CD4-positive, alpha-beta T cell treated with Interleukin-6 for 4 hours (primary cell): ENCODE data around the gene FBXW7.

ENCODE experiments used
- DNase-seq: peaks from one replicate; pipeline ENCODE4 v3.0.0-alpha.2; 2020; ENCODE audit warnings: mixed read lengths

Gene FBXW7

GRCh38 chr4:152321398-152321797 lies 214.5 kb downstream of the FBXW7 start:
- DNase-seq = no peak

- DNase-seq = no peak
These were observed 218.9 kb downstream of the FBXW7 start for GRCh38 chr4:152316969-152317368.

DNA sequence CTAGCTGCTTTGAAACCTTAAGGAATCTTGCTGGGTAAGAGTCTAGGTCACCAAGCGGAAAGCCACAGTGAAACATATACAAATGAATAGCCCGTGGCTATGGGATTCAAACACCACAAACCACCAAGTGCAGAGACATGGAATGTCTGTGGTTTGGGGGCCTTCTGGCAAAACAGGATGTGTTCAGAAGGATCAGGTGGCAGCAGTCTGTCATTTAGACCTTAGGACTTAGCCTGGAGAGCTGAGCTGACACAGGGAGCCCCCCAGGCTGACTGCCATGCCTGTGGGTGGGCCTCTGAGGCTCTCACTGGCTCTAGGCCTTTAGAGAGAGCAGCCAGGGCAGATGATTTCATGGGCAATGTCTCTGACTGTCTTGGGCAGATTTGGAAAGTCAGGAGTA lies 225.6 kb downstream of the FBXW7 start:
- no peak for DNase-seq

- DNase-seq = no peak
These were observed 226.5 kb downstream of the FBXW7 start for GRCh38 chr4:152309418-152309817.

GRCh38 chr4:152308951-152309350 lies 226.9 kb downstream of the FBXW7 start:
- no peak for DNase-seq

GRCh38 chr4:152307669-152308068 lies 228.2 kb downstream of the FBXW7 start:
- DNase-seq = no peak

DNA sequence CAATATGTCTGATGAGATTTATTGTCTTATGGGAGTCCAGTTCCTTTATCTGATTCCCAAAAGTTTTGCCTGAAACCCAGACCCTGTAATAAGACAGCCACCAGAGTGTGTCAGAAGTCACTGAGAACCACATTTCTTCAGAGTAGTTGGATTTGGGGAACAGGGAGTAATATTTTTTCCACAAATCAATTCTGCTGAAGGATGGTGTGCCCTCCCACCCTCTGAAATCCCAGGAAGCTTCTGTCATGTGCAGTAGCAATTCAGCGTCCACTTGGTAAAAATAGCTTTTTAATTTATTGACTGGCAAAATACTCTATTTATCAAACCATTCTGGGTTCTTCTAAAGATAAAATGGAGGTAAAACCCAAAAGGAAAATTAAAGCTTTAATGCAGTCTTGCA lies 229.4 kb downstream of the FBXW7 start:
- DNase-seq = no peak

- DNase-seq = no peak
These were observed 231.7 kb downstream of the FBXW7 start for GRCh38 chr4:152304220-152304619.

GRCh38 chr4:152301381-152301780 lies 234.5 kb downstream of the FBXW7 start:
- DNase-seq = no peak

DNA sequence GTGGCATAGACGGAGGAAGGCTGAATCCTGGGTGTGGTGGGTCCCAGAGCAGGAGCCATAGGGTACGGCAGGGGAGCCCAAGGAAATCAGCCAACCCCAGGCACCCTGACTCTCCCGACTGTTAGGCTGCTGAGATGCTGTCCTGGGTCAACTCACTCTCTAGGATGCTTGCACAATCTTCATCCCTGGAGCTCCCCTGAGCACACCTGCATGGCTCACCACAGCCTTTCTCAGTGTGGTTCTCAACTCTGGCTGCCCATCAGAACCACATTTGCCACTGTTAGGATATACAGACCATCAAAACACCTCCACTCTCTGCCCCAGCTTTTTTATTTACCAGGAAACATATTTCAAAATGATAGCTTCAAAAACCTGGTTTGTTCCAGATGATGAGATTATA lies 236.3 kb downstream of the FBXW7 start:
- DNase-seq = no peak

GRCh38 chr4:152296386-152296785 lies 239.5 kb downstream of the FBXW7 start:
- no peak for DNase-seq

- no peak for DNase-seq
These were observed 241.1 kb downstream of the FBXW7 start for GRCh38 chr4:152294765-152295164.

- DNase-seq = no peak
These were observed 241.6 kb downstream of the FBXW7 start for GRCh38 chr4:152294331-152294730.

- DNase-seq = no peak
These were observed 242.4 kb downstream of the FBXW7 start for GRCh38 chr4:152293527-152293926.

GRCh38 chr4:152290366-152290921 lies 245.4 kb downstream of the FBXW7 start:
- DNase-seq = no peak

GRCh38 chr4:152289941-152290340 lies 246.0 kb downstream of the FBXW7 start:
- no peak for DNase-seq

DNA sequence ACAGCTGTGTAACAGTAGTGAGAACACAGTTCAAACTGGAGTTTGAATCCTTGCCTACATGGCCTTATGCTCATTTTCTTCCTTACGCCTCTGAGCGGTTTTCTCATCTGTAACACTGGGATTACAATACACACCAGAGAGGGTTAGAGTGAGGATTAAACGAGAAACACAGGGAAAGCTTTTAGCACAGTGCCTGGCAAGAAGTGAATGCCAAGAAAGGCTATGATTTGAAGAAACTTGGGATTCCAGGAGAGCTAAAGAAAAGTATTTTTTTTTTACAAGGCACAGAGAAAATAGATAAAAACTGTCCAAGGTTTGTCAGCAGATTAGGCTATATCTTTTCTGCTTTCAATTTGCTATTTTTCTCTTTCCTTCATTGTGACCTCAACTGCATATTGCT lies 246.4 kb downstream of the FBXW7 start:
- no peak for DNase-seq

DNA sequence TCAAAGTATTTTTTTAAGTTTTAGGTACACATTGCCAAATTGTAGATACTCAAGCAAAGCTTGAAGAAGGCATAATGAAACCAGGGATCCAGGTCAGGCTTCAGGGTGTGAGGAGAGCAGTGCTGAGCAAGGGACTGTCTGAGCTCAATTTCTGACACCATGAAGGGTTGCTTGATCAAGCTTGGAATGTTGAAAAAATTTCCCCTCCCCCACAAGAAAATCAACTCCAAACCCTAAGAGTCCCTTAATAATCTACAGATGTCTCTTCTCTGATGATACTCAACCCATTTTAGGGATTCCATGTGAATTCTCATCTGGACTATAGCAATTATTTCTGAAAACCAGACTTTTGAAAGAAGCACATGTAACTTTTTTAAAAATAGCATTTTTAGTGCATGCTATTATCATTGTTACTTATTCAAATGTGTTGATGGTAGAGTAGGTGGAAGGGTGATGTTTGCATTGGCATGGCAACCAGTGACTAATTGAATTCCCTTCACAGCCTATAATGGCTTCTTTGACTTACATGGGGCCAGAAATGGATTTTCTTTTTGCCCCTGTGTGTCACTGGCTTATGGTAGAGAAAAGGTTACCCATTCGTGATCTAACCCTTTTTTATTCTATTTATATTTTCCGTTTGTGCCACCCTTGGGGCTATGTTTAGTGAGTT lies 252.0 kb downstream of the FBXW7 start:
- no peak for DNase-seq

GRCh38 chr4:152281822-152282221 lies 254.1 kb downstream of the FBXW7 start:
- DNase-seq = no peak

GRCh38 chr4:152281211-152281610 lies 254.7 kb downstream of the FBXW7 start:
- no peak for DNase-seq

- no peak for DNase-seq
These were observed 256.7 kb downstream of the FBXW7 start for GRCh38 chr4:152279234-152279566.

- no peak for DNase-seq
These were observed 257.2 kb downstream of the FBXW7 start for GRCh38 chr4:152278505-152279233.

DNA sequence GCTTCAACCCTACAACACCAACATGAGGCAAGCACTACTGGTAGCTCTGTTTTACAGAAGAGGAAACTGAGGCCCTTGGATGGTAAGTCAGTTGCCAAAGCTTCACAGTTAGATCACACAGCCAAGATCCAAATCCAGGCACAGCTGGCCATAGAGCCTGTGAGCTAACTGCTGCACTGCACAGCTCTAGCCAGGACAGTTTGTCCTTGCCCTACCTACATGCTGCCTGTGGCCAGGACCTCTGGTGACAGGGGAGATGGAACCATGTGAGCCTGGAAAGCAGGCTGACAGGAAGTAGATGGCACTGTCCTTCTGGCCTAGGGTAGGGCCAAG lies 257.8 kb downstream of the FBXW7 start:
- DNase-seq = no peak

GRCh38 chr4:152277333-152277732 lies 258.6 kb downstream of the FBXW7 start:
- no peak for DNase-seq

DNA sequence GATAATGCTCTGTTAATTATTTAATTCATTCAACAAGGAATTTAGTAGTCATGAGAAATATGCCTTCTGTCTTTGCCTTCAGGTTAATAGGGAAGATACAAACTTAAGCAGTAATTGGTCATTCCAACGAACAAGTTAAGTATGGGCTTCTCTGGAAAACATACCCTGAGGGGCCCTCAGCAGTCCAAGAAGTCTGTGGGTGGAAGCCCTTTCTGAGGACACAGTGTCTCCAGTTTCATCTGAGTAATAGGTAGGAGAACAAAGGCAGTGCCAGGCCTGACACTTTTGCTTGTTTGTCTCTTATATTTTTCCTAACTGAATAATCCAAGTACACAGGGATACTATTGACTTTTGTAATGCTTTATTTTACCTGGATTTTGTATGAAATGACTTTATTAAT lies 262.5 kb downstream of the FBXW7 start:
- DNase-seq = no peak
